Measurements from ENCODE around the gene FRMD4A. TPM values are rescaled to one million over a fixed set of nuclear protein-coding genes. Genes with fewer than 3 reads are reported as not detected.
A peak's percentile ranks its signal among the peaks of the same experiment; 100 is the strongest.

FRMD4A gene
- total and polyA plus RNA-seq, 2 experiments from 2014 or later: 5.4 to 10.3 TPM

- no peaks in the 10 kb centered on the region for H3K9me3 ChIP-seq (ENCODE audit: low read depth)
- no peak overlapping the region for H3K4me3 ChIP-seq
- H4K20me1 ChIP-seq (ENCODE audit: insufficient read depth, poor library complexity, severe bottlenecking): no peaks in the 10 kb centered on the region
- no peaks in the 10 kb centered on the region for H3K4me1 ChIP-seq (ENCODE audit: insufficient read depth)
- no peaks in the 10 kb centered on the region for H3K9me2 ChIP-seq (replicated peaks; ENCODE audit: insufficient read depth)
- TF ChIP-seq EZH2phosphoT487 (IDR thresholded peaks at IDR 0.05; ENCODE audit: low read depth, severe bottlenecking, unreplicated experiment) (no peak), CTCF (IDR thresholded peaks at IDR 0.05; ENCODE audit: poor library complexity) (no peak), EZH2 (IDR thresholded peaks at IDR 0.05; ENCODE audit: borderline replicate concordance) (no peak)
- H3K27ac ChIP-seq: no peak overlapping the region
- no peaks in the 10 kb centered on the region for H3K36me3 ChIP-seq (replicated peaks; ENCODE audit: insufficient read depth, low read depth)
- no peak for DNase-seq (ENCODE audit: low spot score)
- H3K27me3 ChIP-seq: no peaks in the 10 kb centered on the region
- H3K4me2 ChIP-seq: no peak overlapping the region
- WGBS (ENCODE audit: low lambda C conversion rate, missing lambda C conversion rate): 88% methylated on average over 5 of the region's 5 CpGs
- no peaks in the 10 kb centered on the region for H3K79me2 ChIP-seq
- H2AFZ ChIP-seq: no peak overlapping the region
Measured at GRCh38 chr10:14306190-14306589, 24.5 kb downstream of the FRMD4A start.

GRCh38 chr10:14304046-14304445 is 26.7 kb downstream of the FRMD4A start:
- no peaks in the 10 kb centered on the region for H3K27me3 ChIP-seq
- H3K4me2 ChIP-seq: no peak overlapping the region
- H3K36me3 ChIP-seq (replicated peaks; ENCODE audit: insufficient read depth, low read depth): no peaks in the 10 kb centered on the region
- H4K20me1 ChIP-seq (ENCODE audit: insufficient read depth, poor library complexity, severe bottlenecking): no peaks in the 10 kb centered on the region
- DNase-seq (ENCODE audit: low spot score): no peak
- no peaks in the 10 kb centered on the region for H3K9me2 ChIP-seq (replicated peaks; ENCODE audit: insufficient read depth)
- H3K9me3 ChIP-seq (ENCODE audit: low read depth): no peaks in the 10 kb centered on the region
- WGBS (ENCODE audit: low lambda C conversion rate, missing lambda C conversion rate): 92% methylated on average over 5 of the region's 5 CpGs
- TF ChIP-seq EZH2phosphoT487 (IDR thresholded peaks at IDR 0.05; ENCODE audit: low read depth, severe bottlenecking, unreplicated experiment): no peak
- no peak for TF ChIP-seq CTCF (IDR thresholded peaks at IDR 0.05; ENCODE audit: poor library complexity)
- TF ChIP-seq EZH2 (IDR thresholded peaks at IDR 0.05; ENCODE audit: borderline replicate concordance): no peak
- no peak overlapping the region for H3K27ac ChIP-seq
- no peak overlapping the region for H2AFZ ChIP-seq
- H3K4me3 ChIP-seq: no peak overlapping the region
- no peaks in the 10 kb centered on the region for H3K4me1 ChIP-seq (ENCODE audit: insufficient read depth)
- H3K79me2 ChIP-seq: no peaks in the 10 kb centered on the region

GRCh38 chr10:14302035-14302434 is 28.7 kb downstream of the FRMD4A start:
- Histone ChIP-seq H3K4me1 (ENCODE audit: insufficient read depth) (no peaks in the 10 kb centered on the region), H3K27ac (no peak overlapping the region), H3K4me3 (no peak overlapping the region), H3K79me2 (no peaks in the 10 kb centered on the region), H3K9me3 (ENCODE audit: low read depth) (no peaks in the 10 kb centered on the region), H3K27me3 (no peaks in the 10 kb centered on the region), H3K9me2 (replicated peaks; ENCODE audit: insufficient read depth) (no peaks in the 10 kb centered on the region), H3K4me2 (no peak overlapping the region), H2AFZ (no peak overlapping the region), H4K20me1 (ENCODE audit: insufficient read depth, poor library complexity, severe bottlenecking) (no peaks in the 10 kb centered on the region), H3K36me3 (replicated peaks; ENCODE audit: insufficient read depth, low read depth) (no peaks in the 10 kb centered on the region)
- 72% methylated on average over 2 of the region's 2 CpGs for WGBS (ENCODE audit: low lambda C conversion rate, missing lambda C conversion rate)
- TF ChIP-seq EZH2phosphoT487 (IDR thresholded peaks at IDR 0.05; ENCODE audit: low read depth, severe bottlenecking, unreplicated experiment) (no peak), EZH2 (IDR thresholded peaks at IDR 0.05; ENCODE audit: borderline replicate concordance) (no peak), CTCF (IDR thresholded peaks at IDR 0.05; ENCODE audit: poor library complexity) (peak; percentile 32)
- DNase-seq (ENCODE audit: low spot score): no peak

GRCh38 chr10:14299556-14299955 is 31.2 kb downstream of the FRMD4A start:
- H3K9me2 ChIP-seq (replicated peaks; ENCODE audit: insufficient read depth): no peaks in the 10 kb centered on the region
- no peaks in the 10 kb centered on the region for H3K27me3 ChIP-seq
- no peak overlapping the region for H3K4me2 ChIP-seq
- WGBS (ENCODE audit: low lambda C conversion rate, missing lambda C conversion rate): 58% methylated on average over 3 of the region's 3 CpGs
- H3K4me1 ChIP-seq (ENCODE audit: insufficient read depth): peaks cover 5% of the 10 kb centered on the region
- H2AFZ ChIP-seq: no peak overlapping the region
- H3K79me2 ChIP-seq: no peaks in the 10 kb centered on the region
- no peaks in the 10 kb centered on the region for H3K36me3 ChIP-seq (replicated peaks; ENCODE audit: insufficient read depth, low read depth)
- H3K4me3 ChIP-seq: no peak overlapping the region
- no peaks in the 10 kb centered on the region for H4K20me1 ChIP-seq (ENCODE audit: insufficient read depth, poor library complexity, severe bottlenecking)
- DNase-seq (ENCODE audit: low spot score): no peak
- H3K27ac ChIP-seq: no peak overlapping the region
- no peaks in the 10 kb centered on the region for H3K9me3 ChIP-seq (ENCODE audit: low read depth)
- TF ChIP-seq EZH2phosphoT487 (IDR thresholded peaks at IDR 0.05; ENCODE audit: low read depth, severe bottlenecking, unreplicated experiment) (no peak), EZH2 (IDR thresholded peaks at IDR 0.05; ENCODE audit: borderline replicate concordance) (no peak), CTCF (IDR thresholded peaks at IDR 0.05; ENCODE audit: poor library complexity) (no peak)

Measured in hepatocyte (in vitro differentiated cells).